Measurements from ENCODE around the gene GRM7.
"Not testable (repeated sequence)": the region's sequence is repeated elsewhere in the genome, so short reads cannot be mapped to it uniquely, and the experiment has no call there.

The GRM7 gene

GRCh38 chr3:6860954-6861624, at the start of gene GRM7:
GRM7 (plus strand) TSS chr3:6861115.
- DNase-seq, result no peak

- DNase-seq, result no peak
Measured at GRCh38 chr3:6821411-6821810, 39.5 kb upstream of the GRM7 start.

GRCh38 chr3:6825524-6825923, 35.4 kb upstream of the GRM7 start:
- DNase-seq, result no peak

- DNase-seq, result no peak
Measured at GRCh38 chr3:6827453-6827852, 33.5 kb upstream of the GRM7 start.

- no peak for DNase-seq
Measured at GRCh38 chr3:6844723-6845122, 16.2 kb upstream of the GRM7 start.

- DNase-seq, result no peak
Measured at GRCh38 chr3:6854184-6854583, 6.7 kb upstream of the GRM7 start.

- DNase-seq, result no peak
Measured at GRCh38 chr3:6857510-6857909, 3.4 kb upstream of the GRM7 start.

- DNase-seq, result no peak
Measured at GRCh38 chr3:6860149-6860953, 564 bp upstream of the GRM7 start.

GRCh38 chr3:6861625-6862000, 698 bp downstream of the GRM7 start:
- DNase-seq, result no peak

- DNase-seq, result no peak
Measured at GRCh38 chr3:6862041-6862879, 1.3 kb downstream of the GRM7 start.

GRCh38 chr3:6862880-6863195, 1.9 kb downstream of the GRM7 start:
- no peak for DNase-seq

GRCh38 chr3:6867269-6867668, 6.4 kb downstream of the GRM7 start:
- DNase-seq, result no peak

GRCh38 chr3:6878731-6879130, 17.8 kb downstream of the GRM7 start:
- no peak for DNase-seq

- no peak for DNase-seq
Measured at GRCh38 chr3:6912240-6912639, 51.3 kb downstream of the GRM7 start.

GRCh38 chr3:6915898-6916297, 55.0 kb downstream of the GRM7 start:
- DNase-seq, result no peak

GRCh38 chr3:6921066-6921465, 60.2 kb downstream of the GRM7 start:
- no peak for DNase-seq

- no peak for DNase-seq
Measured at GRCh38 chr3:6921876-6922275, 61.0 kb downstream of the GRM7 start.

GRCh38 chr3:6928064-6928463, 67.1 kb downstream of the GRM7 start:
- no peak for DNase-seq

- DNase-seq, result no peak
Measured at GRCh38 chr3:6929918-6930317, 69.0 kb downstream of the GRM7 start.

- DNase-seq, result not testable (repeated sequence)
Measured at GRCh38 chr3:6935418-6935817, 74.5 kb downstream of the GRM7 start.

GRCh38 chr3:6935970-6936369, 75.1 kb downstream of the GRM7 start:
- no peak for DNase-seq

- no peak for DNase-seq
Measured at GRCh38 chr3:6962801-6963200, 101.9 kb downstream of the GRM7 start.

- no peak for DNase-seq
Measured at GRCh38 chr3:6965881-6966280, 105.0 kb downstream of the GRM7 start.

- DNase-seq, result no peak
Measured at GRCh38 chr3:6971933-6972332, 111.0 kb downstream of the GRM7 start.
